Fibroblast of the aortic adventitia (primary cell): Measurements from ENCODE around the gene CHST8. TPM values are rescaled to one million over a fixed set of nuclear protein-coding genes. Genes with fewer than 3 reads are reported as not detected.

ENCODE experiments used
- DNase-seq: peaks from one replicate; pipeline ENCODE4 v3.0.0-alpha.2; 2010; ENCODE audit warnings: low read depth
- H3K4me3 ChIP-seq: 2 replicates; pipeline ENCODE4 v1.5.1; 2011; ENCODE audit warnings: low read depth, mild to moderate bottlenecking, control low read depth, low read length, moderate library complexity
- CTCF ChIP-seq: IDR thresholded peaks from 2 replicates; pipeline ENCODE4 v1.5.1; 2011; ENCODE audit warnings: mild to moderate bottlenecking, low read length, control low read depth, inconsistent platforms; ENCODE audit not compliant: insufficient read depth
- total RNA-seq: library from RNA; depleted of rRNA; stranded (reverse); fragments of >200 nt; gene quantifications from 2 replicates; pipeline ENCODE4 v1.2.3, GENCODE V29; 2012; ENCODE audit warnings: low replicate concordance

Gene CHST8
- total RNA-seq, 1 donor, result not detected

- no peak for DNase-seq
- no peak for TF ChIP-seq CTCF
- no peak overlapping the region for H3K4me3 ChIP-seq
Measured at GRCh38 chr19:33806434-33806881, 184.7 kb downstream of the CHST8 start.

- TF ChIP-seq CTCF, result no peak
- no peak for DNase-seq
- H3K4me3 ChIP-seq, result no peak overlapping the region
Measured at GRCh38 chr19:33808399-33808798, 186.6 kb downstream of the CHST8 start.

GRCh38 chr19:33809960-33810359, 188.2 kb downstream of the CHST8 start:
- DNase-seq, result no peak
- H3K4me3 ChIP-seq, result no peak overlapping the region
- TF ChIP-seq CTCF, result no peak

- TF ChIP-seq CTCF, result no peak
Measured at GRCh38 chr19:33810821-33811220, 189.1 kb downstream of the CHST8 start.

GRCh38 chr19:33811246-33811645, 189.5 kb downstream of the CHST8 start:
- H3K4me3 ChIP-seq, result no peak overlapping the region
- no peak for DNase-seq
- TF ChIP-seq CTCF, result no peak

More at GRCh38 chr19:33810821-33811220, 189.1 kb downstream of the CHST8 start:
- DNase-seq, result no peak
- H3K4me3 ChIP-seq, result no peak overlapping the region

GRCh38 chr19:33811736-33812387, 190.1 kb downstream of the CHST8 start:
- no peak for TF ChIP-seq CTCF
- no peak for DNase-seq
- H3K4me3 ChIP-seq, result no peak overlapping the region
